Measurements from ENCODE around the gene ZNF487. TPM values are rescaled to one million over a fixed set of nuclear protein-coding genes. Genes with fewer than 3 reads are reported as not detected.

The ZNF487 gene
- total RNA-seq, 1 donor from 2014 or later = 5.6 TPM

DNA sequence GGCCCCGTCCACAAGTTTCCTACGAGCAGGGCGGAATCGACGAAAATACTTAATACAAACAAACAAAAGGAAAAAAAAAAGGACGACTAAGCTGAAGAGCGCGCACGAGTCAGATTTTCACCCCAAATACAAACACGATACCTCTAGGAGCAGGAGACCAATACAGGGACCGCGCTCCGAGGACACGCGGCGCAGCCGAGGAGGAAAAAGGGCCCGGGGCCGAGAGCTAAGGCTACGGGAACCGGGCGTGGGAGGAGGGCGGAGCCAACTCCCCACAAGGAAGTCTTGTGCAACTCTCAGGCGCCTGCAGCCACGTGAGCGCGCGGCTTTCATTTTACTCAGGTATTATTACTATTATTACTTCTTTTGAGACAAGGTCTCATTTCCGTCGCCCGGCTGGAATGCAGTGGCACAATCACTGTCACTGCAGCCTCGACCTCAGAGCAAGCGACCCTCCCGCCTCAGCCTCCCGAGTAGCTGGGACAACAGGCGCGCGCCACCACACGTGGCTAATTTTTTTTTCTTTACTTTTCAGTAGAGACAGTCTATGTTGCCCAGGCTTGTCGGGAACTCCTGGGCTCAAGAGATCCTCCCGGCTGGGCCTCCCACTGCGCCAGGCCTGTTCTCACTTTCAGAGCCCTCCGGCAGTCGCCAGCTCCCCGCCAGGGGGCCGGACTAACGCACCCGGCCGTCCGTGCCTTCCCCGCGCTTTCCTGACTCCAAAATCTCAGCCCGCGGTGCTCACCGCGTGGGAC lies 29.2 kb upstream of the ZNF487 start:
- intact Hi-C loops (cut with DNase I) = no loop called here
- Histone ChIP-seq H3K9me3 (no peaks in the 10 kb centered on the region), H3K4me3 (peak overlapping the region; percentile 91), H3K27me3 (no peaks in the 10 kb centered on the region), H3K36me3 (peaks cover 12% of the 10 kb centered on the region), H3K4me1 (peaks cover 38% of the 10 kb centered on the region), H3K27ac (peak overlapping the region; percentile 99)
- TF ChIP-seq, protein P1, sequence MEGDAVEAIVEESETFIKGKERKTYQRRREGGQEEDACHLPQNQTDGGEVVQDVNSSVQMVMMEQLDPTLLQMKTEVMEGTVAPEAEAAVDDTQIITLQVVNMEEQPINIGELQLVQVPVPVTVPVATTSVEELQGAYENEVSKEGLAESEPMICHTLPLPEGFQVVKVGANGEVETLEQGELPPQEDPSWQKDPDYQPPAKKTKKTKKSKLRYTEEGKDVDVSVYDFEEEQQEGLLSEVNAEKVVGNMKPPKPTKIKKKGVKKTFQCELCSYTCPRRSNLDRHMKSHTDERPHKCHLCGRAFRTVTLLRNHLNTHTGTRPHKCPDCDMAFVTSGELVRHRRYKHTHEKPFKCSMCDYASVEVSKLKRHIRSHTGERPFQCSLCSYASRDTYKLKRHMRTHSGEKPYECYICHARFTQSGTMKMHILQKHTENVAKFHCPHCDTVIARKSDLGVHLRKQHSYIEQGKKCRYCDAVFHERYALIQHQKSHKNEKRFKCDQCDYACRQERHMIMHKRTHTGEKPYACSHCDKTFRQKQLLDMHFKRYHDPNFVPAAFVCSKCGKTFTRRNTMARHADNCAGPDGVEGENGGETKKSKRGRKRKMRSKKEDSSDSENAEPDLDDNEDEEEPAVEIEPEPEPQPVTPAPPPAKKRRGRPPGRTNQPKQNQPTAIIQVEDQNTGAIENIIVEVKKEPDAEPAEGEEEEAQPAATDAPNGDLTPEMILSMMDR (IDR thresholded peaks at IDR 0.05) = peak; percentile 43
- DNase-seq (peak; percentile 97), ATAC-seq (peak; percentile 77)

DNA sequence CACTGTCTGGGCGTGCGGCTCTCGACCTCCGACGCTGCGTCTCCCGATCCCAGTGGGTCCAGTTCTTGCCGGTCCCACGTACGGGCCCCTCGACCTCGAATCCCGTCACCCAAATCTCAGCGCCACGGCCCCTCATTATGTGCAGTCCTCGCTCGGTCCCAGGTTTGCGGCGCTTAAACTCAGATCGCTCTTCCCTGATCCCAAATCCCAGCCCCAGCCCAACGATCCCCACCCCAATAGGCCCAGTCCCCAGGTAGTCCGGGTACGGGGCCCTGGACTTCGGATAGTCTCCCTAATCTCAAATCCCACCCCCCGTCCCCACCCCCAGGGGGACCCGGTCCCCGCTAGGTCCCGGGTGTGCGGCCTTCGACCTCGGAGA lies 28.6 kb upstream of the ZNF487 start:
- no peaks in the 10 kb centered on the region for H3K9me3 ChIP-seq
- H3K36me3 ChIP-seq = peaks cover 6% of the 10 kb centered on the region
- H3K4me3 ChIP-seq = peak overlapping the region; percentile 91
- DNase-seq = no peak
- ATAC-seq = no peak
- peaks cover 32% of the 10 kb centered on the region for H3K4me1 ChIP-seq
- TF ChIP-seq, protein P1 (IDR thresholded peaks at IDR 0.05) = no peak
- H3K27ac ChIP-seq = peak overlapping the region; percentile 99
- intact Hi-C loops (cut with DNase I) = no loop called here
- no peaks in the 10 kb centered on the region for H3K27me3 ChIP-seq

DNA sequence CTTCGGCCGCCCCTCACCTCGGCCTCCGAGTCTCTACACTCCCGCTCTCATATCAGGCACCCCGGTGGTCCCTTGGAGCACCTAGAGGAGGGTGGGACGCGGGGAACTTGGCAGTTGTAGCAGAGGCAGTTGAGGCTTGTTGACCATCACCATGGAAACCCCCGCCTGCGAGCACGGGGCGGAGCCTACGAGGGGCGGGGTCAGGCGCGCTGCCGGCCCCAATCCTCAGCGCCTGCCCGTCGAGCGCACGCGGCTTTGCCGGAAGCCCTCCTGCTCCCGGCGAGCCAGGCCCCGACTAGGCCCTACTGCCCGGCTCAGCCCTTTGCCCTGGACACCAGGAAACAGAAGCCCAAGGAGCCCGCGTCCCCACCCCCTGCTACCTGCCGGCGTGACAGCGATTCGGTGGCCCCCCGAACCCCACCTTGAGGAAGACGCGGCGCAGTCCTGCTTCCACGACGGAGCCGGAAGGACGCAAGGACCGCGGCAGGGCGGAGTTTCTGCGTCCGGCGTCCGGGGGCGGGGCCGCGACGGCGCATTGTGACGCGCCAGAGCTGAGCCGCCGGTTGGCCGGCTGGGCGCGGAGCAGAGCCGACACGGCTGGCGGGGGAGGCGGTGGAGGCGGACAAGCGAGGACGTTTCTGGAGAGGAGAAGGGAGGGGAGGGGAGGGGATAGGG lies 28.1 kb upstream of the ZNF487 start, which contains the start of gene HNRNPF:
HNRNPF (minus strand) TSS at position 477 of the 675 bp plus-strand sequence. CDS start 21,302 bp downstream, outside the sequence.
- TF ChIP-seq, protein P1 (IDR thresholded peaks at IDR 0.05) = no peak
- peak; percentile 98 for DNase-seq
- peak; percentile 92 for ATAC-seq

DNA sequence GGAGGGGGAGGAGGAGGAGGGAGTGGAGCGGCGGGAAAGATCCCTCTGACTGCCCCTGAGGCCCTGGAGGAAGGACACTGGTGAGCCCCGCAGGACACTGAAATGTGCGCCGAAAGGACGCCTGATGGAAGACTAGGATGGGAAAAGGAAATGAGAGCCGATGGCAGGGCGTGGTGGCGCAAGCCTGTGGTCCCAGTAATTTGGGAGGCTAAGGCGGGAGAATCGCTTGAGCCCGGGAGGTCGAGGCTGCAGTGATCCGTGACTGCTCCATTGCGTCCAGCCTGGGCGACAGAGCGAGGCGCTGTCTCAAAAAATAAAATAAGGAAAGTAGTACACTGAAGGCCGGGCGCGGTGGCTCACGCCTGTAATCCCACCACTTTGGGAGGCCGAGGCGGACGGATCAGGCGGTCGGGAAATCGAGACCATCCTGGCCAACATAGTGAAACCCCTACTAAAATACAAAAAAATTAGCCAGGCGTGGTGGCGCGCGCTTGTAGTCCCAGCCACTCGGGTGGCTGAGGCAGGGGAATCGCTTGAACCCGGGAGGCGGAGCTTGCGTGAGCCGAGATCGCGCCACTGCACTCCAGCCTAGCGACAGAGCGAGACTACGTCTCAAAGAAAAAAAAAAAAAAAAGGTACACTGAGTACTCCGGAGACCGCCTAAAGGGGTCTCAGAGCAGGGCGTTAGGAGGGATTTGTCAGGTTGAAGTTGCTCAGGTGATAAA lies 27.4 kb upstream of the ZNF487 start:
- Histone ChIP-seq H3K27ac (peak overlapping the region; percentile 99), H3K27me3 (no peaks in the 10 kb centered on the region), H3K9me3 (no peaks in the 10 kb centered on the region), H3K36me3 (no peaks in the 10 kb centered on the region), H3K4me3 (peak overlapping the region; percentile 91), H3K4me1 (peaks cover 20% of the 10 kb centered on the region)
- DNase-seq (peak; percentile 84), ATAC-seq (no peak)
- intact Hi-C loops (cut with DNase I) = no loop called here
- TF ChIP-seq, protein P1 (IDR thresholded peaks at IDR 0.05) = peak; percentile 11

More for the DNA sequence above, 28.1 kb upstream of the ZNF487 start, which contains the start of gene HNRNPF:
- intact Hi-C loops (cut with DNase I) = no loop called here
- Histone ChIP-seq H3K27me3 (no peaks in the 10 kb centered on the region), H3K27ac (peak within 1 kb of the TSS; percentile 99), H3K4me3 (peak within 1 kb of the TSS; percentile 91), H3K36me3 (peaks cover under 1% of the 10 kb centered on the region), H3K9me3 (no peaks in the 10 kb centered on the region), H3K4me1 (peaks cover 27% of the 10 kb centered on the region)

DNA sequence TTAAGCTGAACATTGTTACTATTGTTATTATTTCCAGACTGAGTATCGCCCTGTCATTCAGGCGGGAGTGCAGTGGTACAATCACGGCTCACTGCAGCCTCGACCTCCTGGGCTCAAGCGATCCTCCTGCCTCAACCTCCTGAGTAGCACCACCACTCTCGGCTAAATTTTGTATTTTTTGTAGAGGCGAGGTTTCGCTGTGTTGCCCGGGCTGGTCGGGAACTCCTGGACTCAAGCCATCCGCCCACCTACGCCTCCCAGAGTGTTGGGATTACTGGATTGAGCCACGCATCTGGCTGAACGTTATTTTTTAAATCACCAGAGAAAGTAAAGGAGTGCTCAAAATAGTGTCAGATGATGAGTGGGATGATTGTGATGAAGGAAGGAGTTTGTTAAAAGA lies 26.6 kb upstream of the ZNF487 start:
- no peak for DNase-seq
- peaks cover 12% of the 10 kb centered on the region for H3K4me1 ChIP-seq
- TF ChIP-seq, protein P1 (IDR thresholded peaks at IDR 0.05) = no peak
- intact Hi-C loops (cut with DNase I) = no loop called here
- peak overlapping the region; percentile 99 for H3K27ac ChIP-seq
- no peak overlapping the region for H3K4me3 ChIP-seq
- H3K27me3 ChIP-seq = no peaks in the 10 kb centered on the region
- no peaks in the 10 kb centered on the region for H3K9me3 ChIP-seq
- ATAC-seq = no peak
- H3K36me3 ChIP-seq = no peaks in the 10 kb centered on the region
